Activated CD8-positive, alpha-beta memory T cell treated with anti-CD3 and anti-CD28 coated beads, Interleukin-2, amount 10 ng/mL, durations not matched to agents 7 days and 5 days (primary cell): ENCODE results near the gene TRABD. TPM values are rescaled to one million over a fixed set of nuclear protein-coding genes. Genes with fewer than 3 reads are reported as not detected.
"Not testable (repeated sequence)": the region's sequence is repeated elsewhere in the genome, so short reads cannot be mapped to it uniquely, and the experiment has no call there.

Experiments
- ATAC-seq: fragments of 150-1000 bp; cut with Tn5 transposase; one replicate; pipeline ENCODE4 v1.10.0; 2021; ENCODE audit warnings: moderate library complexity
- CTCF ChIA-PET: fragments of 350-600 bp; sonication (Branson Sonifier 250); formaldehyde crosslinking; loops from one replicate; lab custom pipeline; 2021; ENCODE audit warnings: antibody characterized with exemption; lab: Charles Lee
- DNase-seq: peaks from one replicate; pipeline ENCODE4 v3.0.0-alpha.2; 2020
- H3K27ac Mint-ChIP-seq: one replicate; pipeline ENCODE4 v1.8.0; 2021; ENCODE audit warnings: mild to moderate bottlenecking, mixed read lengths
- H3K27me3 Mint-ChIP-seq: one replicate; pipeline ENCODE4 v1.8.0; 2021; ENCODE audit warnings: mixed read lengths
- H3K36me3 Mint-ChIP-seq: one replicate; pipeline ENCODE4 v1.8.0; 2021; ENCODE audit warnings: mild to moderate bottlenecking, mixed read lengths
- H3K4me1 Mint-ChIP-seq: one replicate; pipeline ENCODE4 v1.8.0; 2021; ENCODE audit warnings: mixed read lengths
- H3K4me3 Mint-ChIP-seq: one replicate; pipeline ENCODE4 v1.8.0; 2021; ENCODE audit warnings: mild to moderate bottlenecking, moderate library complexity, mixed read lengths
- H3K9me3 Mint-ChIP-seq: one replicate; pipeline ENCODE4 v1.8.0; 2022; ENCODE audit warnings: low read depth, mixed read lengths
- total RNA-seq, 2 experiments: library from RNA; stranded (reverse); gene quantifications; one replicate each; pipeline ENCODE4 v1.2.3, GENCODE V29; 2021

Gene TRABD, protein sequence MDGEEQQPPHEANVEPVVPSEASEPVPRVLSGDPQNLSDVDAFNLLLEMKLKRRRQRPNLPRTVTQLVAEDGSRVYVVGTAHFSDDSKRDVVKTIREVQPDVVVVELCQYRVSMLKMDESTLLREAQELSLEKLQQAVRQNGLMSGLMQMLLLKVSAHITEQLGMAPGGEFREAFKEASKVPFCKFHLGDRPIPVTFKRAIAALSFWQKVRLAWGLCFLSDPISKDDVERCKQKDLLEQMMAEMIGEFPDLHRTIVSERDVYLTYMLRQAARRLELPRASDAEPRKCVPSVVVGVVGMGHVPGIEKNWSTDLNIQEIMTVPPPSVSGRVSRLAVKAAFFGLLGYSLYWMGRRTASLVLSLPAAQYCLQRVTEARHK
- 100 to 1,000 TPM; 141 to 177 TPM for total RNA-seq

DNA sequence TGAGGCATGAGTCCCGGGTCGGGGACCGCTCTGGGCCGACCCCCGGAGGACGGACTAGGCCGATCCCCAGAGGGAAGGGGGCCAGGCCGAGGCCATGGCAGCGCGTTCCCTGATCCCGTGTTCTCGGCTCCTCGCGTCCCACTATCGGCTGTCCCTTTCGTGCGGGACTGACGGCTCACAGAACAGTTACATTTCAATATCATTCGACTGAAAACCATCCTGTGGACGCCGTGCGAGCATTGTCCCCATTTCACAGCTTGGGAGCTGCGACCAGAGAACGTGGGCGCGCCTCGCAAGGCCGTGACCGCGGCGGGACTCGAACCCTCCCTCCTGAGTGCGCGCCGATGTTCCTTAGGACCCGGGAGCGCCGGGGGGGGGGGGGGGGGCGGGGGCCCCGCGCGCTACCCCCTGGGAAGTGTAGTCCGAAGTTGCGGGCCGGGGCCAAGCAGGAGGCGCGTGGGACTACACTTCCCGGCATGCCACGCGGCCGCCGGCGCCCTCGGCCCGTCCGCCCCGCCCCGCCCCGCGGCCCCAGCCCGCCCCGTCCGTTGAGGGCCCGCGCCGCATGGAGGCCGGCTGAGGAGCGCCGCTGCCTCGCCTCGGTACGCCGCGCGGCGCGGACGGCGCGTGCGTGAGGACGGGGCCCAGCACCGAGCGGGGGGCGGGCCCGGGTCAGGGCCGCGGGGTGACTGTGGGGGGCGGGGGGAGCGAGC, at the start of gene TRABD:
Gene TRABD (plus strand): TSS at position 539 of the 713 bp plus-strand sequence. CDS start 7,148 bp downstream, outside the sequence.
- CTCF ChIA-PET = interaction anchor here (1.3 kb wide), 1 partner anchor 14 kb away, joined by 5 read pairs; no protein-coding TSS in a partner anchor
- Mint-ChIP-seq H3K36me3 (peaks cover 7% of the 10 kb centered on the region), H3K4me3 (peak within 1 kb of the TSS; percentile 95), H3K4me1 (peaks cover 35% of the 10 kb centered on the region), H3K27ac (peak within 1 kb of the TSS; percentile 95), H3K27me3 (no peaks in the 10 kb centered on the region), H3K9me3 (no peaks in the 10 kb centered on the region)
- peak; percentile 92 for DNase-seq
- ATAC-seq = peak; percentile 68

DNA sequence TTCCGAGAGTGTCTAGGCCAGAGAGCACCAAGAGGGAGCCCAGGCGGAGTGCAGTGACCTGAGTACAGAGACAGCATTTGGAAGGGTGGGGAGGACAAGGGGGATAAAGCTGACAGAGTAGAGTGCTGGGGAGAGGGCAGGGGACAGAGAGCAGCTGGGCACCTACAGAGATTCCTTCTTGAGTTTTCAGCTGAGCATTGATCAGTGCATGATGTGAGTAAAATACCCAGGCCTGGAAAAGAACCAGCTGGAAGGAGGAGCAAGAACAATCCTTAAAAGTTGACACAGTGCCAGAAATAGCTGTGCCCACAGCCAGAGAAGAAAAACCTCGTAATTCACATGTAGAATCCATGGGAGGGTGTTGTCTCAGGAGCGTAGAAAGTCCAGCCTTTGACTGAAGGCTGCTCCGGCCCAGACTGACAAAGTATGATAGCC, 49.1 kb upstream of the TRABD start:
- no peak for ATAC-seq
- H3K4me1 Mint-ChIP-seq = peaks cover 3% of the 10 kb centered on the region
- H3K36me3 Mint-ChIP-seq = no peaks in the 10 kb centered on the region
- H3K27ac Mint-ChIP-seq = no peak overlapping the region
- no peak for DNase-seq
- H3K9me3 Mint-ChIP-seq = no peaks in the 10 kb centered on the region
- H3K27me3 Mint-ChIP-seq = peaks cover 48% of the 10 kb centered on the region
- H3K4me3 Mint-ChIP-seq = no peak overlapping the region
- CTCF ChIA-PET = interaction anchor here (1.8 kb wide), 1 partner anchor 9 kb away, joined by 4 read pairs; no protein-coding TSS in a partner anchor

DNA sequence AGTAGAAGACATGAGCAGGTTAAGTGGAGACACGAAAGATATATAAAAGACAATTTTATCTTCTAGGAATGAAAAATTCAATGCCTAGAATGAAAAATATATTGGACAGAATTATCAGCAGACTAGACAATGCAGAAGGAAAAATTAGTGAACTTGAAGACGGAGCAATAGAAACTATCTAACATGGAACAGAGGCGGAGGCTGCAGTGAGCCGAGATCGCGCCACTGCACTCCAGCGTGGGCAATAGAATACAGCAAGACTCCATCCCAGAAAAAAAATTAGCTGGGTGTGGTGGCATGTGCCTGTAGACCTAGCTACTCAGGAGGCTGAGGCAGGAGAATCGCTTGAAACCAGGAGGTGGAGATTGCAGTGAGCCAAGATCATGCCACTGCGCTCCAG, 48.4 kb upstream of the TRABD start:
- not testable (repeated sequence) for H3K4me1 Mint-ChIP-seq, ATAC-seq, H3K9me3 Mint-ChIP-seq, H3K4me3 Mint-ChIP-seq, H3K27ac Mint-ChIP-seq, DNase-seq, H3K36me3 Mint-ChIP-seq
- H3K27me3 Mint-ChIP-seq = peaks cover 46% of the 10 kb centered on the region
- CTCF ChIA-PET = interaction anchor here (1.6 kb wide), 1 partner anchor 12 kb away, joined by 5 read pairs; no protein-coding TSS in a partner anchor

DNA sequence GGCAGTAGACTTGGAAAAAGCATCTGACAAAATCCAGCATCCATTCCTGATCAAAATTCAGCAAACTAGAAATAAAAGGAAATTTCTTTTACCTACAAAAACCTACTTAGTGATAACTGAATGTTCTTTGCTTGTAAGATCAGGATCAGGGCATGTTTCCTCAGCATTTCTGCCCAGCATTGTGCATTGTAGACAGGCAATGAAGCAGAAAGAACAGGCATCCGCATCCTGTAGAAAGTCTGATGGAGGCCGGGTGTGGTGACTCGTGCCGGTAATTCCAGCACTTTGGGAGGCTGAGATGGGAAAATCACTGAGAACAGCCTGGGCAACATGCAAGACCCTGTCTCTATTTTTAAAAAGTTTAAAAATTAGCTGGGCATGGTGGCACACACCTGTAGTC, 47.7 kb upstream of the TRABD start:
- H3K36me3 Mint-ChIP-seq = no peaks in the 10 kb centered on the region
- H3K27me3 Mint-ChIP-seq = peaks cover 49% of the 10 kb centered on the region
- CTCF ChIA-PET = interaction anchor here (1.6 kb wide), 1 partner anchor 11 kb away, joined by 5 read pairs; no protein-coding TSS in a partner anchor
- H3K4me1 Mint-ChIP-seq = peaks cover 3% of the 10 kb centered on the region
- no peaks in the 10 kb centered on the region for H3K9me3 Mint-ChIP-seq
- no peak overlapping the region for H3K4me3 Mint-ChIP-seq
- no peak for ATAC-seq
- DNase-seq = no peak
- no peak overlapping the region for H3K27ac Mint-ChIP-seq

DNA sequence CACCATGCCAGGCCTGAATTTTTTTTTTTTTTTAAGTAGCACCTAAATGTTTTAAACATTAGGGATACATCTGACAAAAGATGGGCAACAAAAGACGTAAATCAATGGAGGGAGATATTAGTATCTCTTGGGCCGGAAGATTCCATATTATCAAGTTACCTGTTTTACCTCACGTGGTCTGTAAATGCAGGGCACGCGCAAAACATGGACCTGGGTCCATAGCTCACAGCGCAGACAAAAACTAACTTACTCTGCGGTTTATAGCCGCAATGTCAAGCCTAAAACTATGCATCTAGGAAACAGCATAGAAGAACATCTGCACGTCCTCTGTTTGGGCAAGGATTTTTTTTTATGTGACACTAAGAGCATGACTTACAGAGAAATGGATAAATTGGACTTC, 46.7 kb upstream of the TRABD start:
- Mint-ChIP-seq H3K4me3 (no peak overlapping the region), H3K27me3 (peaks cover 55% of the 10 kb centered on the region), H3K36me3 (no peaks in the 10 kb centered on the region), H3K27ac (no peak overlapping the region), H3K9me3 (no peaks in the 10 kb centered on the region), H3K4me1 (peaks cover 3% of the 10 kb centered on the region)
- no peak for ATAC-seq
- CTCF ChIA-PET = interaction anchor here (1.6 kb wide), 1 partner anchor 10 kb away, joined by 5 read pairs; no protein-coding TSS in a partner anchor
- DNase-seq = no peak

DNA sequence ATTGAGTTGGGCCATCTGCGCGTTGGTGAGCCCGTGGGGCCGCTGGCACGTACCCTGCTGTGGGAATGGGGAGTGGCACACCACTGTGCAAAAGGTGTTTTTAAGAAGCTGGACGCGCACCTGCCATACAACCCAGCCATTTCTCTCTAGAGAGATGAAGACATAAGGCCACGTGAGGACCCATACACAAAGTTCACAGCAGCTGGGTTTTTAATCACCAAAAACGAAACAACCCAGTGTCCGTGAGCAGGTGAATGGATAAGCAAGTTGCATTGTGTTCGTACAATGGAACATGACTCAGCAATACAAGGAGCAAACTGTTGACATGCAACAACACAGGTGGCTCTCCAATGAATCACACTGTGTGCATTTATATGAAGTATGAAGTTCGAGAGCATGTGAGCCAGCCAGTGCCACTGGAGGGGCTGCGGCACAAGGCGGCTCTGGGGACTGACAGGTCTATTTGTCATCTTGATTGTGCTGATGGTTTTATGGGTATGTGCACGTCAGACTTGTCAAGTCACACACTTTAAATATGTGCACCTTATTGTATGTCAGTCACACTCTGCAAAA, 45.8 kb upstream of the TRABD start:
- no peaks in the 10 kb centered on the region for H3K9me3 Mint-ChIP-seq
- H3K4me1 Mint-ChIP-seq = peaks cover 3% of the 10 kb centered on the region
- H3K27ac Mint-ChIP-seq = no peak overlapping the region
- no peaks in the 10 kb centered on the region for H3K36me3 Mint-ChIP-seq
- no peak overlapping the region for H3K4me3 Mint-ChIP-seq
- DNase-seq (no peak), ATAC-seq (no peak)
- peaks cover 51% of the 10 kb centered on the region for H3K27me3 Mint-ChIP-seq
- CTCF ChIA-PET = interaction anchor here (1.7 kb wide), 1 partner anchor 9 kb away, joined by 5 read pairs; no protein-coding TSS in a partner anchor

DNA sequence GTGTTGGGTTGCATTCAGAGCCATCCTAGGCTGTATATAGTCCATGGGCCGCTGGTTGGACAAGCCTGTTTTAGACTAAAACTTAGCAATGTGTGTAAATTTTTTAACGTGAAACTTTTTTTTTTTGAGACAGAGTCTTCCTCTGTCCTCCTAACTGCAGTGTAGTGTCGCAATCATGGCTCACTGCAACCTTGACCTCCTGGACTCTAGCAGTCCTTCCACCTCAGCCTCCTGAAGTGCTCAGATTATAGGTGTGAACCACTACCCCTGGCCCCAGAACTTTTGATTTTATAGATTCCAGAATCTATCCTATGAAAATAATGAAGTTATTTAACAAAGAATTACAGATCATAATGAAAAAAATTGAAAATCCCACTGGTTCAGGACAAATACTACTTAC, 45.1 kb upstream of the TRABD start:
- no peak for ATAC-seq
- DNase-seq = no peak
- Mint-ChIP-seq H3K9me3 (no peaks in the 10 kb centered on the region), H3K27ac (no peak overlapping the region), H3K27me3 (peaks cover 51% of the 10 kb centered on the region), H3K4me3 (no peak overlapping the region), H3K4me1 (peaks cover 3% of the 10 kb centered on the region), H3K36me3 (no peaks in the 10 kb centered on the region)
- CTCF ChIA-PET = interaction anchor here (1.7 kb wide), 1 partner anchor 9 kb away, joined by 5 read pairs; no protein-coding TSS in a partner anchor

DNA sequence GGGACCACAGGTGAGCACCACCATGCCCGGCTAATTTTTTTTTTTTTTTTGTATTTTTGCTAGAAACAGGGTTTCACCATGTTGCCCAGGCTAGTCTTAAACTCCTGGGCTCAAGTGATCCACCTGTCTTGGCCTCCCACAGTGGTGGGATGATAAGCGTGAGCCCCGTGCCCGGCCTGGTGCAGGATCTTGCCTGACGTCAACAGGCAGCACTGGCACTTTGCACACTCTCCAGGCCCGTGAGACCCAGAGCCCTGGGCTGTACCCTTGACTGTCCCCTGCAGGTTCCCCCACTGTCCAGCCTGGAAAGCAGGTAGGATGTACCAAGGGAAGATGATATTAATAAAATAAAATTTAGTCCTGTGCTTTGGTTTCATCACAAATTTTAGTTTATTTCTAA, 44.3 kb upstream of the TRABD start:
- DNase-seq = no peak
- H3K27ac Mint-ChIP-seq = no peak overlapping the region
- CTCF ChIA-PET = no interaction called here
- H3K9me3 Mint-ChIP-seq = no peaks in the 10 kb centered on the region
- peaks cover 44% of the 10 kb centered on the region for H3K27me3 Mint-ChIP-seq
- H3K4me3 Mint-ChIP-seq = no peak overlapping the region
- no peaks in the 10 kb centered on the region for H3K36me3 Mint-ChIP-seq
- H3K4me1 Mint-ChIP-seq = peaks cover 3% of the 10 kb centered on the region
- no peak for ATAC-seq

DNA sequence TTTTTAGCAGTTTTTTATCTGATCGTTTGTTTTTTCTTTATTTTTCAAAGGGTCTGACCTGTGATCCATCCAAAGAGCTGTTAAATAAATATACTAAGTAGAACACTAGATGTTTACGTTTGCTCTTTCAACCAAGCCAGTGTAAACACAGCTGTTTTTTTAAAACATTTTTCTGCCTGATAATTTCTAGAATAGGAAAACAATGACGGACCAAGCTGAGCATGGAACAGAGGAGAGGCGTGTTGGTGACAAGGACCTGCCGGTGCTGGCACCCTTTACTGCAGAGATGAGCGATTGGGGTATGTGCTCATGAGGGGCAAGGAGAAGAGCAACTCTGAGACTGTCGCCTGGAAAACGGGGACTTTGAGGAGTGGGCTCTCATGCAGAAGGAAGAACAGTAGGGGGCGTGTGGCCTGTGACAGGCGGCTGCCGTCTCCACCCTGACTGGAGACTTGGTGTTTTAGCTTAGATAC, 43.8 kb upstream of the TRABD start:
- Mint-ChIP-seq H3K27me3 (peaks cover 44% of the 10 kb centered on the region), H3K27ac (no peak overlapping the region), H3K4me3 (no peak overlapping the region), H3K9me3 (no peaks in the 10 kb centered on the region), H3K4me1 (peaks cover 6% of the 10 kb centered on the region), H3K36me3 (no peaks in the 10 kb centered on the region)
- DNase-seq (no peak), ATAC-seq (no peak)
- CTCF ChIA-PET = interaction anchor here (1.4 kb wide), 1 partner anchor 96 kb away, joined by 3 read pairs; no protein-coding TSS in a partner anchor

DNA sequence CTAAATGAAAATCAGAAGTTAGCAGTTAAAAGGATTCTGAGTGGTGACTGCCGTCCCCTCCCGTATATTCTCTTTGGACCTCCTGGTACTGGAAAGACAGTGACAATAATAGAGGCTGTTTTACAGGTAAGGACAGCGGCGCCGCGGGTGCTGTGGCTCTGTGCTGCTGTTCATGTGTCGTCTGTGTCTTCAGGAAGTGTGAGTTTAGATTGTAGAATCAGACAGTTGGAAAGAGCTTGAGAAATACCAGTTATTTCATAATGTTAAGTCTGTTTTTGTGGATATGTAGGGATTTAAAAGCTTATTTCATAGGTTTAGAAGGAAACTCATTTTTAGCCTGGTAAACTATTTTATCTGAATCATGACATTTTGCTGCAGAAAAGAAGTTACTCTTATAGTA, 42.6 kb upstream of the TRABD start:
- peaks cover 6% of the 10 kb centered on the region for H3K4me1 Mint-ChIP-seq
- H3K36me3 Mint-ChIP-seq = no peaks in the 10 kb centered on the region
- H3K27ac Mint-ChIP-seq = no peak overlapping the region
- peaks cover 40% of the 10 kb centered on the region for H3K27me3 Mint-ChIP-seq
- no peak overlapping the region for H3K4me3 Mint-ChIP-seq
- CTCF ChIA-PET = interaction anchor here (0.9 to 1.4 kb wide), 2 partner anchors 27 to 95 kb away, joined by 3 read pairs; no protein-coding TSS in a partner anchor
- ATAC-seq (no peak), DNase-seq (no peak)
- no peaks in the 10 kb centered on the region for H3K9me3 Mint-ChIP-seq

DNA sequence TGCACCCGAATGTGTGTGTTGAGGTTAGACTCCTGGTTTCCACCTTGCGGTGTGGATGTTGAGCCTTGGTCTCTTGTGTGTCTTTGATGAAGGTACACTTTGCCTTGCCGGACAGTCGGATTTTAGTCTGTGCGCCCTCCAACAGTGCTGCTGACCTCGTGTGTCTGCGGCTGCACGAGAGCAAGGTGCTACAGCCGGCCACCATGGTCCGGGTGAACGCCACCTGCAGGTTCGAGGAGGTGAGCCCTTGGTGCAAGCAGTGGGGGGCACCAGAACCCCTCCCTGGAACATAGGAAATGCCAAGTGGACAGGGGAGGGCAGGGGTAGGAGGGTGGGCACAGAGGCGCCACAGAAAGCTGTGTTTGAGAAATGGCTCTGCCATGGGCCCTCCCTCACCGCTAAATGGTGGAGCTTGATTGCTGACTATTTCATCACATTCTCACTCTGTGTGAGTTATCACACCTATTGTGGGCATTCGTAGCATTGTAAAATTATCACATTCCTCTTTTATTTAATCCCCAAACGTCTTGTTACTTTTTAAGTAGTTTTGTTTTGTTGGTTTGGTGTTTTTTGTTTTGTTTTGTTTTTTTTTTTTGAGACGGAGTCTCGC, 41.6 kb upstream of the TRABD start:
- no peak for ATAC-seq
- H3K4me3 Mint-ChIP-seq = no peak overlapping the region
- peaks cover 7% of the 10 kb centered on the region for H3K4me1 Mint-ChIP-seq
- H3K9me3 Mint-ChIP-seq = no peaks in the 10 kb centered on the region
- no peak overlapping the region for H3K27ac Mint-ChIP-seq
- peaks cover 38% of the 10 kb centered on the region for H3K27me3 Mint-ChIP-seq
- DNase-seq = no peak
- CTCF ChIA-PET = no interaction called here
- H3K36me3 Mint-ChIP-seq = no peaks in the 10 kb centered on the region

DNA sequence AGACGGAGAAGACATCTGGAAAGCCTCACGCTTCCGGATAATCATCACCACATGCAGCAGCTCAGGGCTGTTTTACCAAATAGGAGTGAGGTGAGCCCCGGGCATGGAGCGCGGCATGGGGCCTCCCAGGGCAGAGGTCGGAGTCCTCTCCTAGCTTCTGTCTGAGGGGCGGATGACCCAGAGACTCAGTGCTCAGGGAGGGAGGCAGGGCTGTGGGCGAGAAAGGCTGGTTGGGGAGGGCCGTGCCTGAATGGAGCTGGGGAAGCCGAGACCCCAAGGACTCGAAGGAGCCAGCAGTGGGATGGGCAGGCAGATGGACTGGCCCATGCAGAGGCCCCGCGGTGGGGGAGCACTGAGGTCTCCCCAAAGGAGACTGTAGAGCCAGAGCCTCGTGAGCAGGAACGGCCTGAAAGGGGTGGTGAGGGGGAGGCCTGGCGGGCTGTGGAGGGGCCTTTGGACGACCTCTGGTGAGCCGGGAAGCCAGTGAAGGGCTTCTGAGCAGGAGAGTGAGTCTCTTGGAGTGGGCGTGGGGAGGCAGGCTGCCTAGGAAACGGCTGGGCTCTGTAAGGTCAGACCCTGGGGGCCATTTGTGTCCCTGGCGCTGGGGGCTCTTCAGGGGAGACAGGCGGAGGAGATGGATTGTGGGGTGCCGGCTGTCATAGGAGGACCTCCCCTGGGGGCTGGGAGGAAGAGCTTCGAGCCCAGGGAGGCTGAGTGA, 39.8 kb upstream of the TRABD start:
- no peak for DNase-seq
- H3K4me3 Mint-ChIP-seq = no peak overlapping the region
- no peak overlapping the region for H3K27ac Mint-ChIP-seq
- H3K9me3 Mint-ChIP-seq = no peaks in the 10 kb centered on the region
- H3K4me1 Mint-ChIP-seq = peaks cover 8% of the 10 kb centered on the region
- no peaks in the 10 kb centered on the region for H3K36me3 Mint-ChIP-seq
- ATAC-seq = no peak
- peaks cover 25% of the 10 kb centered on the region for H3K27me3 Mint-ChIP-seq
- CTCF ChIA-PET = interaction anchor here (1.7 kb wide), 1 partner anchor 10 kb away, joined by 4 read pairs; no protein-coding TSS in a partner anchor
